HG03196 (cell line): Measurements from ENCODE around the gene ARRDC1.
A peak's percentile ranks its signal among the peaks of the same experiment; 100 is the strongest.
"Not testable (repeated sequence)": the region's sequence is repeated elsewhere in the genome, so short reads cannot be mapped to it uniquely, and the experiment has no call there.

ENCODE experiments used
- ATAC-seq: cut with Tn5 transposase; IDR thresholded peaks from one replicate; pipeline ENCODE4 v1.9.1; 2021; ENCODE audit not compliant: unreplicated experiment

The ARRDC1 gene

DNA sequence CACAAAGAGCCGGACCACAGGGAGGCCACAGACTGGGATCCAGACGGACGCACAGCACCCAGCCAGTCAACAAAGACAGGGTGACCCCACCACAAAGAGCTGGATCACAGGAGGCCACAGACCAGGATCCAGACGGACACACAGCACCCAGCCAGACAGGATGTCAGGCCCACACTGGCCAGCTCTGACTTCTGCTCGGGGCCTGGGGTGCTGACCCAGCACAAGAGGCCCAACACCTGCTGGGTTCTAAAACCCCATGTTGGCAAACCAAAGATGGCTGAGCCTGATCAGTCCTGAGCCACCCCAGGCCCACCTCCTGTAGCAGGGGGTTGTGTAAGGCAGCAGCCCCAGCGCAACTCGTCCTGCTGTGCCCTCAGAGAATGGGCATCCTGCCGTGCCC is 21.5 kb upstream of the ARRDC1 start:
- no peak for ATAC-seq

DNA sequence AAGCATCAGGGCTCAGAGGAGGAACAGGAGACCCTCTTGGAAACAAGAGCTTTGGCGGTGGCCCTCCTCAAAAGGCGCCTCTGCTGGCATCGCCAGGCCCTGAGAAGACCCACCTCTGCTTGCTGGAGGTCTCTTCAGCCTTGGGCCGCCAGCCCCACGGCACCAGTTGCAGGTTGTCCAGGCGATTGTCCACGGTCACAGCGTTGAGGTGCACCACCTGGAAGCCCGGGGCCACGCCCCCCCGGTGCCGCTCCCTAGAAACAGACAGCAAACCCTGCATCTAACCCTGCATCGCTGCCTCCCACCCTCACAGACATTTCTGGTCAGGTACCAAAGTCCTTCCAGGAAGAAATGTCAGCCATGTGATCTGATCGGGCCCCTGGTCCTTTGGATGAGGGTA is 18.6 kb upstream of the ARRDC1 start:
- no peak for ATAC-seq

DNA sequence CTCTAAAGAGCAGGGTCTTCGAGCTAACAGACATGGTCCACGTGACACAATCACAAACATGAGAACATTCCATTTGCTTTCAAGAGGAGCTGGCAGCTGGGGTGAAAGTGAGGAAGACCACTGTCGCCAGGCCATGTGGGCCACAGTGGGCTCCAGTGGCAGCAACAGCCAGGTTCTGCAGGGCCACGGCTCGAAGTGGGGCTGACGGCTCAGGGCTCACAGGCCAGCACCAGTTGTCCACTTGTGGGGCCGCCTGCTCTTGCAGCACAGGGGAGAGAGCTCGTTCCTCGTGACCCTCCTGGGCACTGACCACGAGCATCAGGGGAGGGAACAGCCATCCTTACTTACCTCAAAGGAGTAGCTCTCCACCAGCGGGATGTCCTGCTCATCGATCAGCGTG is 17.2 kb upstream of the ARRDC1 start:
- ATAC-seq = no peak

- ATAC-seq = no peak
Measured at GRCh38 chr9:137588891-137589290, 16.6 kb upstream of the ARRDC1 start.

GRCh38 chr9:137589441-137590122 is 15.9 kb upstream of the ARRDC1 start:
- ATAC-seq = peak; percentile 22

- ATAC-seq = no peak
Measured at GRCh38 chr9:137590123-137590468, 15.4 kb upstream of the ARRDC1 start.

- ATAC-seq = peak; percentile 76
Measured at GRCh38 chr9:137590469-137591383, 14.8 kb upstream of the ARRDC1 start, which contains the start of gene ZMYND19. ZMYND19 (minus strand) TSS chr9:137590512; CDS start chr9:137590263, 249 bp downstream.

GRCh38 chr9:137592767-137593166 is 12.7 kb upstream of the ARRDC1 start:
- ATAC-seq = no peak

- ATAC-seq = no peak
Measured at GRCh38 chr9:137593176-137593575, 12.3 kb upstream of the ARRDC1 start.

DNA sequence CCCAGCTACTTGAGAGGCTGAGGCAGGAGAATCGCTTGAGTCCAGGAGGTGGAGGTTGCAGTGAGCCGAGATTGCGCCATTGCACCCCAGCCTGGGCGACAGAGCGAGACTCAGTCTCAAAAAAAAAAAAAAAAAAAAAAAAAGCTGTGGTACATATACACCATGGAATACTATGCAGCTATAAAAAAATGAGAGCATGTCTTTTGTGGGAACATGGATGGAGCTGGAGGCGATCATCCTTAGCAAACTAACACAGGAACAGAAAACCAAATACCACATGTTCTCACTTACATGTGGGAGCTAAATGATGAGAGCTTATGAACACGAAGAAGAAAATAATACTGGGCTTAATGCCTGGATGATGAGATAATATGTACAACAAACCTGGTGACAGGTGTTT is 8.9 kb upstream of the ARRDC1 start:
- ATAC-seq = not testable (repeated sequence)

- ATAC-seq = no peak
Measured at GRCh38 chr9:137598943-137599342, 6.5 kb upstream of the ARRDC1 start.

- ATAC-seq = no peak
Measured at GRCh38 chr9:137602661-137603060, 2.8 kb upstream of the ARRDC1 start.

- no peak for ATAC-seq
Measured at GRCh38 chr9:137603879-137604278, 1.6 kb upstream of the ARRDC1 start.

- no peak for ATAC-seq
Measured at GRCh38 chr9:137604345-137605086, 970 bp upstream of the ARRDC1 start.

DNA sequence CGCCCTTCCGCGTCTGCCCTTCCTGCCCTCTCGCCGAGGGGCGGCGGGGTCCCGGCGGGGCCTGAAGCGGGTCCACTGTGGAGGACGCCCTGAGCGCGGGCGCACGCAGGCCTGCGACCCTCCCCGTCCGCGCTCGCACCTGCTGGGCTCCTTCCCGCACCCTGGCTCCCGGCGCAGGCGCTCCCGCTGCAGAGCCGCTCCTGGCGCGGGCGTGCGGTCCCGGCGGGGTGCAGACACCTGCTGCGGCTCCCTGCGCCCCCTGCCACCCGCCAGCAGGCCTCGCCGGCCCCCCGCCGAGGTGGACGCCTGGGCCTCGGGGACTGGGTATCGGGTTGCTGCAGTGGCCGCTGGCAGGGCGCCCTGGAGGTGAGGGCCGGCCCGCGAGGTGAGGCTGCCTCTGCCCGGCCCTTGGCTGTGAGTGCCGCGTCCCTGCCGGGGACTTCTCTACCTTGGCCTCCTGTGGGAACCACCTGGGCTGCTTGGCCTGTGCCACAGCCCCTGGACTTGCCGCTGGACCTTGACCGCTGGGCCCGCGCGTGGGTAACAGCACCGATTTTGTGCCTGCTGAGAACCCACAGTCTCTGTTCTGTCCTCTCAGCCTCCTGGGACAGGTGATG is 627 bp downstream of the ARRDC1 start:
- ATAC-seq = peak; percentile 10

DNA sequence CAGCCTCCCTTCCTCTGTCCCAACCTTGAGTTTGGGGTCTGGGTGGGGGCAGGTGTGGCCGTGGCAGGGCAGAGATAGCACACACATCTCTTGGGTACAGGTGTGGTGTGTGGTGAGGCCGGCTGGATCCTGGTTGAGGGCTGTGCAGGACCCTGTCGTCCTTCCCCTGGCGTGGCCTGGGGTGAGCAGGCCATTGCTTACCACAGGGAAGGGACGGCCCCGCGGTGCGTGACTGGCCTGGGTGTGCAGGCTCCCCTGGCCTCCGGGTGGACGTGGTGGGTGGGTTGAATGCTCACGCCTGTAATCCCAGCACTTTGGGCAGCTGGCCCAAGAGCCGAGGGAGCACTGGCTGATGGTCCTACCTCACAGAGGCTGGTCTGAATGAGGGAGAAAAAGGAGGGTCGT is 1.2 kb downstream of the ARRDC1 start:
- ATAC-seq = no peak

DNA sequence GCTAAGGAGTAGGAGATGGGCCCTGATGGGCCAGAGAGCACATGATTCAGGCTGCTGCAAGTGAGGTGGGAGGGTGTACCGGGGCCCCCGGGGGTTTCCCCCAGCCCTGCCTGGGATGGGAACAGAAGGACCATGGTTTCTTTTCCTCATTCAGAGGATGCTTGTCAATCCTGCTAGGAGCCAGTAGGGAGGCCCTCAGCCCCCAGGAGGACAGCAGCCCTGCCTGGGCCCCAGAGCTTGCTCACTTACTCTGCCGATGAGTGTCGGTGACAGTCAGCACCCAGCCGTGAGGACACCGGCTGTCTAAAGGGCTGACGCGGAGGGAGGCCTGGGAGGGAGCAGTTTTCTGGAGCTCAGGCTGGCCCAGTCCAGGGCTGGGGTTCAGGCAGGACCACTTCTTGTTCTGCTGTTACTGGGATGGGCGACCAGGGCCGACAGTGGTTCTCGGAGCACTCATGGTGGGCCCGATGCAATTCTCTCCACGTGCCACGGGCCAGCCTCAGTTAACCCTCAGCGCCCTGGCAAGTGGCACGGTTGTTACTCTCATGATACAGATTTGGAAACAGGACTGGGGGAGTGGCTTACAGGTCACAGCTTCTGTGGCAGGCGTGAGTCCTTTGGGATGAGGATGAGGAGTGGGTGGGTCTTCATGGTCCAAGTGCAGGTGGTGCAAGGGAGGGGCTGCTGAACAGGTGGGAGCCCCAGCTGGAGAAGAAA is 1.8 kb downstream of the ARRDC1 start:
- no peak for ATAC-seq

- ATAC-seq = no peak
Measured at GRCh38 chr9:137610944-137611343, 5.5 kb downstream of the ARRDC1 start.

DNA sequence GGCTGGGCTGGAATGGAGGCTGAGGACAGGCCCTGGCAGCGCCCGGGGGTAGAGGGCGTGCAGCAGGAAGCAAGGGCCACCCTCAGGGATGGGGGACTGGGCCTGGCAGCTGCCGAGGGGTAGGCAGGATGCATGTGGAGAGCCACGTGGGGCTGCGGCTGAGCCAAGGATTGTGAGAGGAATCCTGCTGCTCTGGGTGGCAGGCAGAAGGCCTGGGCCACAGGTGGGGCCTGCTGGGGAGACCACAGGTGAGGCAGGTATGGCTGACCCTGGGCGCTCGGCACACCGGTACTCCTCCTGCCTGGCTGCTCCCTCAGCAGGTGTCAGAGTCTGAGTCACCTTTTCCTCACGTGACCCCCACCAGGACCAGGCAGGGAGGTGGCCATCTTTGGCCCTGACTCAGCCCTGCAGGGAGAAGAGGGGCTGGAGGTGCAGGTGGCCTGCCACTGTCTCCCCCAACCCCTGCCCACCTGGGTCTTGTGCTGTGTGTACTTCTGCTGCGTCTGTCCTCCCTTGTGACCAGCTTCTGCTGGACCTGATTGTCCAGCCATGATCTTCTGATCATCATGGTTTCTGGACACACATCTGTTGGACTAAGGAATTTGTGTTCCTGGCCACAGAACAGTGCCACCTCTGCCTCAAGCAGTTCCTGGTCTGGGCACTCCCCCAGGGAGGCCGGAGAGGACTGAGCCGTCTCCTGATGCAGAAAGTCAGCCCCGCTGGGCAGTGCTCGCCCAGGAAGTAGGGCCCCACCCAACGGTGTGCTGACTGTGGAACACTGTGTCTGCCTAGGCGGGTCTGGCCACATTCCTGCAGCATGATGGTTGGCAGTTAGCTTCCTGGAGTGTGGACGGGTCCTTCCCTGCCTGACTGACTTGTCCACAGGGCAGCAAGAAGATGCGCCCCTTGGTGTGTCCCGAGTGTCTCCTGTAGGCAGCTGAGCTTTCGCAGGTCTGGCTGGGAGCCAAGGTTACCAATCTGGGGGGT is 6.4 kb downstream of the ARRDC1 start:
- ATAC-seq = no peak
